Lung (tissue), 12 donors: Measurements from ENCODE around the gene DBN1. TPM values are rescaled to one million over a fixed set of nuclear protein-coding genes. Genes with fewer than 3 reads are reported as not detected.

Source experiments
- ATAC-seq: fragments of 200-7000 bp; cut with Tn5 transposase; one replicate; pipeline ENCODE4 v1.9.1; 2020; ENCODE audit warnings: moderate number of reproducible peaks; ENCODE audit not compliant: insufficient read depth, low FRiP score
- DNase-seq, 3 donors: peaks; one replicate each; pipeline ENCODE4 v3.0.0-alpha.2; 2013 to 2017
- H3K27ac ChIP-seq, 2 donors: one replicate each; pipeline ENCODE4 v1.5.1; 2013; ENCODE audit warnings: mild to moderate bottlenecking in 2 of 2, moderate library complexity in 2 of 2, control low read depth in 1 of 2, inconsistent platforms in 1 of 2, low read depth in 1 of 2, low read length in 1 of 2
- H3K27me3 ChIP-seq, 3 donors: one replicate each; pipeline ENCODE4 v1.5.1; 2013; ENCODE audit warnings: low read length in 2 of 3; ENCODE audit not compliant: control insufficient read depth in 3 of 3, insufficient read depth in 3 of 3
- H3K36me3 ChIP-seq, 4 donors: one replicate each; pipeline ENCODE4 v1.5.1; 2013; ENCODE audit warnings: low read length in 4 of 4, mild to moderate bottlenecking in 1 of 4, moderate library complexity in 1 of 4; ENCODE audit not compliant: control insufficient read depth in 4 of 4, insufficient read depth in 4 of 4
- H3K4me1 ChIP-seq, 5 donors: one replicate each; pipeline ENCODE4 v1.5.1; 2013; ENCODE audit warnings: low read length in 5 of 5, mild to moderate bottlenecking in 2 of 5, moderate library complexity in 1 of 5; ENCODE audit not compliant: control insufficient read depth in 5 of 5, insufficient read depth in 5 of 5
- H3K4me3 ChIP-seq: one replicate; pipeline ENCODE4 v1.5.1; 2013; ENCODE audit warnings: mild to moderate bottlenecking, control low read depth, moderate library complexity
- H3K9ac ChIP-seq, 2 donors: one replicate each; pipeline ENCODE4 v1.5.1; 2013; ENCODE audit warnings: low read length in 2 of 2, control low read depth in 1 of 2; ENCODE audit not compliant: insufficient read depth in 1 of 2
- H3K9me3 ChIP-seq, 4 donors: one replicate each; pipeline ENCODE4 v1.5.1; 2013; ENCODE audit warnings: low read length in 3 of 4, mild to moderate bottlenecking in 1 of 4, moderate library complexity in 1 of 4; ENCODE audit not compliant: control insufficient read depth in 4 of 4, insufficient read depth in 3 of 4
- CTCF ChIP-seq: IDR thresholded peaks from 2 replicates; pipeline ENCODE4 v1.5.1; 2012; ENCODE audit warnings: mild to moderate bottlenecking; ENCODE audit errors: control extremely low read depth, extremely low read depth
- WGBS, 2 donors: extraction: QIAGEN DNeasy Blood & Tissue Kit; methylation state at CpG; one replicate each; pipeline ENCODE4 v1.1.7; 2013; 5-methylcytosine and 5-hydroxymethylcytosine counted together
- polyA plus RNA-seq, 2 donors: library from polyadenylated mRNA; stranded (reverse); fragments of 200-250 nt; gene quantifications; one replicate each; pipeline ENCODE4 v1.2.1, GENCODE V29; 2013
- total RNA-seq, 2 donors: library from RNA; depleted of rRNA in 1 of 2; stranded (reverse); fragments of >200 nt in 1 of 2; gene quantifications; one replicate each; pipeline ENCODE4 v1.2.1, GENCODE V29; 2014 to 2021
- donor health status: control.
- donor health status: control.
- donor health status: Bipolar disorder and iron deficiency.
- donor health status: healthy.
- donor health status: DM: yes; HTN: yes; CAD: no.

Gene DBN1
- total and polyA plus RNA-seq, 4 donors, result 18.7 to 38.3 (median 30.3) TPM

DNA sequence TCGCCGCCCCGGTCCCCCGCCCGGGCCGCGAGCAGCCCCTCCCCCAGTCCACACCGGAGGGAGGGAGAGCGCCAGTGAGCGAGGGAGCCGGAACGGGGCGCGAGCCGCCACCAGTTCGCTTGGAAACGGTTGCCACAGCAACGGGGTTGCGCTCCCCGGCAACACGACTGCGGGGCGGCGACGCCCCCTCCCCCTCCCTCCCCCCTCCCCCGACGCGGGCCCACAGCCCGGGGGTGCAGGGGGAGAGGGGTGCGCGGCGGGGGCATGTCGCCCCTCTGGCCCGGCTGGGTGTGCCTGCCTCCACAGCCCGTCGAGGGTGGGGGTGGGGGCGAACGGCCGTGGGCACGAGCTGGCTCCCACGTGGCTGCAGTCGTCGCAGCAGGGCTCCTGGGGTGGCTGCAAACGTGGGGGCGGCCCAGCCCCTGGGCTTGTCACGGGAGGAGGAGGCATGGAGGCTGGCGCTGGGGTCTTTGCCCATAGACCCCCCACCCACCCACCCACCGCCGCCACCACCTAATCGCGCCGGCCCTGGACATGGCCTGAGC lies 26.3 kb downstream of the DBN1 start:
- Histone ChIP-seq H3K9ac (no peak overlapping the region), H3K36me3 (peaks cover 0 to 6% (median 0%) of the 10 kb centered on the region in 4 donors), H3K9me3 (no peaks in the 10 kb centered on the region), H3K4me3 (no peak overlapping the region), H3K4me1 (peaks cover 0 to 16% (median 11%) of the 10 kb centered on the region in 5 donors), H3K27ac (no peak overlapping the region), H3K27me3 (peaks cover 0 to 9% (median 8%) of the 10 kb centered on the region in 3 donors)
- DNase-seq (peak; percentile 68 to 80 (median 77)), ATAC-seq (no peak)
- TF ChIP-seq CTCF, result no peak
- 0 to 1% methylated on average over 8 to 48 of the region's 52 CpGs for WGBS, 2 donors

DNA sequence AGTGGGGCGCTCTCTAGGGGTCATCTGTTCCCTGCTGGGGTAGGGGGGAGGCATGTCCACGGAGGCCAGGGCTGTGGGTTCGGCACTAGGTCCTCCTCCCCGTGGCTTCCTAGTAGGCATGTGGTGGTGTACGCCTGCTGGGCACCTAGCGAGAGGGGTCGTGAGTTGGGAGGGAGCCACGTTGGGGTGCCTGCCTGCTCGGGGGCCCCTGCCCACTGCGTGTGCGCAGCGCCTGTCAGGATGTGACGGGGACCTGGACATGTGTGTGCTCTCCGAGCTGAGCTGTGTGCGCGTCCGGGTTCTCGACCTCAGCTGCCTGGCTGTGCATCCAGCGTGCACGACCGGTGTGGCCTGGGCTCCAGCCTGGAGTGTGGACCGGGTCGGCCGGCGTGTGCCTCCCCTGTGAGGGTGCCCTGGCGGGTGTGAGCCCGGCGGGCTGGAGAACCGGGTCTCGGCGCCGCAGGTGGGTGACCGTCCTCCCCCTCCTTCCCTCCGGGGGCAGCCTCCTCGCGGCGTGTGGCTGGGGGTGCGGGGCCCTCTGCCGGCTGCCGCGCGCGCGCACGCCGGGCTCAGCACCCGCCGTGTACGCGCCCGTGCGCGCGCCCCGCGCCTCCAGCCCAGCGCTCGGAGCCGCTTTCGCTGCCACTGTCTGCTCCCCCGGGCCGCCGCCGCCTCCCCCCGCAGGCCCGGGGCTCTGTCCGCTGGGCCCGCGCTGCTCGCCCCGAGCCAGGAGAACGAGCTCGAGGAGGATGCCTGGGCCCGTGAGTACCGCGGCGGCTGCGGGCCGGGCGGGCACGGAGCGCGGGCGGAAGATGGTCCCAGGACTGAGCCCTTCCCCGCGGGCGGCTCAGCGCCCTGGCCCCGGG lies 27.0 kb downstream of the DBN1 start, which contains the start of gene PRR7:
PRR7 (plus strand) TSS at position 615 of the 866 bp plus-strand sequence. CDS start 8,254 bp downstream, outside the sequence.
- Histone ChIP-seq H3K36me3 (peaks cover 0 to 13% (median 0%) of the 10 kb centered on the region in 4 donors), H3K27me3 (peaks cover 0 to 9% (median 8%) of the 10 kb centered on the region in 3 donors), H3K9me3 (no peaks in the 10 kb centered on the region), H3K4me3 (peak within 1 kb of the TSS; percentile 27), H3K27ac (peak within 1 kb of the TSS in 1 of 2 donors; percentile 4), H3K9ac (no peak within 1 kb of the TSS), H3K4me1 (peaks cover 0 to 16% (median 11%) of the 10 kb centered on the region in 5 donors)
- ATAC-seq (peak; percentile 55), DNase-seq (peak; percentile 70 to 86 (median 71))
- TF ChIP-seq CTCF, result no peak
- 1% methylated on average over 50 to 89 of the region's 89 CpGs for WGBS, 2 donors

DNA sequence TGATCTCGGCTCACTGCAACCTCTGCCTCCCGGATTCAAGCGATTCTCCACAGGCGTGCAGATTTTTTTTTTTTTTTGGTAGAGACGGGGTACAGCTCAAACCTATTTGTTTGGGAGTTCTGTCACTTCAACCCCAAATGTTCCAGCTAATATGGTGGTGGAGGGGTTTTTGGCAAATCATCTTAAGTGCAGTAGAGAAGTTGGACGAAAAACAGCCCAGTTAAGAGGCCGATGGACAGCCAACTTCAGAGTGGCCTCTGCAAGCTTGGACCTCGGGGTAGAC lies 27.6 kb downstream of the DBN1 start:
- no peak overlapping the region for H3K4me3 ChIP-seq
- DNase-seq (peak in 2 of 3 donors; percentile 41 to 42), ATAC-seq (no peak)
- WGBS, 2 donors, result 4 to 7% methylated on average over 8 of the region's 8 CpGs
- no peak overlapping the region for H3K9ac ChIP-seq
- H3K9me3 ChIP-seq, result no peaks in the 10 kb centered on the region
- TF ChIP-seq CTCF, result no peak
- peaks cover 0 to 16% (median 11%) of the 10 kb centered on the region in 5 donors for H3K4me1 ChIP-seq
- H3K27ac ChIP-seq, result no peak overlapping the region
- peaks cover 0 to 9% (median 8%) of the 10 kb centered on the region in 3 donors for H3K27me3 ChIP-seq
- peaks cover 0 to 19% (median 0%) of the 10 kb centered on the region in 4 donors for H3K36me3 ChIP-seq
